Neuronal stem cell (in vitro differentiated cells): ENCODE measurements around the gene PCSK7. TPM values are rescaled to one million over a fixed set of nuclear protein-coding genes. Genes with fewer than 3 reads are reported as not detected.

Experiments
- DNase-seq: peaks from one replicate; pipeline ENCODE4 v3.0.0-alpha.2; 2013; ENCODE audit warnings: low spot score
- H2AFZ ChIP-seq: one replicate; pipeline ENCODE4 v1.6.1; 2013; ENCODE audit warnings: mild to moderate bottlenecking, low read length, inconsistent platforms
- H2AK5ac ChIP-seq: 2 replicates; pipeline ENCODE4 v1.6.1; 2013; ENCODE audit warnings: low read depth, mild to moderate bottlenecking, inconsistent platforms, low read length, moderate library complexity, mixed read lengths
- H2BK120ac ChIP-seq: 2 replicates; pipeline ENCODE4 v1.6.1; 2013; ENCODE audit warnings: low read depth, mild to moderate bottlenecking, inconsistent platforms, low read length, moderate library complexity, mixed read lengths
- H2BK12ac ChIP-seq: one replicate; pipeline ENCODE4 v1.6.1; 2013; ENCODE audit warnings: low read length, inconsistent platforms
- H2BK15ac ChIP-seq: 2 replicates; pipeline ENCODE4 v1.6.1; 2013; ENCODE audit warnings: mild to moderate bottlenecking, low read length, inconsistent platforms, mixed read lengths
- H2BK5ac ChIP-seq: one replicate; pipeline ENCODE4 v1.6.1; 2013; ENCODE audit warnings: inconsistent platforms, mild to moderate bottlenecking, low read length, moderate library complexity
- H3K14ac ChIP-seq: one replicate; pipeline ENCODE4 v1.6.1; 2013; ENCODE audit warnings: low read length, inconsistent platforms
- H3K18ac ChIP-seq: 2 replicates; pipeline ENCODE4 v1.6.1; 2013; ENCODE audit warnings: low read length, inconsistent platforms
- H3K23ac ChIP-seq: 2 replicates; pipeline ENCODE4 v1.6.1; 2013; ENCODE audit warnings: low read depth, mild to moderate bottlenecking, mixed read lengths, low read length, inconsistent platforms; ENCODE audit not compliant: poor library complexity
- H3K27ac ChIP-seq: replicated peaks from 3 replicates; pipeline ENCODE4 v1.5.1; 2013; ENCODE audit warnings: low read length, inconsistent platforms
- H3K27me3 ChIP-seq, 3 experiments: 2 replicates each; pipeline ENCODE4 v1.6.1; 2013; ENCODE audit warnings: low read length in 3 of 3, mild to moderate bottlenecking in 2 of 3, inconsistent platforms in 1 of 3, low read depth in 1 of 3, mixed read lengths in 1 of 3, moderate library complexity in 1 of 3; ENCODE audit not compliant: control insufficient read depth in 3 of 3, insufficient read depth in 3 of 3
- H3K36me3 ChIP-seq, 2 donors: replicated peaks in 1 of 2; 2 replicates each; pipeline ENCODE4 v1.6.1; 2013; ENCODE audit warnings: low read length in 2 of 2; ENCODE audit not compliant: control insufficient read depth in 2 of 2, insufficient read depth in 2 of 2
- H3K4ac ChIP-seq: 2 replicates; pipeline ENCODE4 v1.6.1; 2013; ENCODE audit warnings: inconsistent platforms, mild to moderate bottlenecking, low read length, moderate library complexity
- H3K4me1 ChIP-seq, 2 donors: 1 replicate in 1 of 2; 2 replicates in 1 of 2; pipeline ENCODE4 v1.6.1; 2013; ENCODE audit warnings: low read length in 2 of 2, low read depth in 1 of 2; ENCODE audit not compliant: control insufficient read depth in 2 of 2, insufficient read depth in 1 of 2
- H3K4me2 ChIP-seq: one replicate; pipeline ENCODE4 v1.6.1; 2013; ENCODE audit warnings: mild to moderate bottlenecking, low read length, inconsistent platforms; ENCODE audit not compliant: insufficient read depth, poor library complexity, severe bottlenecking
- H3K4me3 ChIP-seq, 2 donors: 2 replicates each; pipeline ENCODE4 v1.5.1; 2013; ENCODE audit warnings: low read length in 2 of 2, mild to moderate bottlenecking in 2 of 2, inconsistent platforms in 1 of 2, moderate library complexity in 1 of 2
- H3K79me1 ChIP-seq: one replicate; pipeline ENCODE4 v1.6.1; 2013; ENCODE audit warnings: low read depth, mild to moderate bottlenecking, inconsistent platforms, low read length, moderate library complexity
- H3K9ac ChIP-seq: one replicate; pipeline ENCODE4 v1.6.1; 2013; ENCODE audit warnings: mild to moderate bottlenecking, low read depth, low read length, inconsistent platforms; ENCODE audit not compliant: poor library complexity
- H3K9me3 ChIP-seq, 2 donors: replicated peaks in 1 of 2; 2 replicates each; pipeline versions ENCODE3 to v1.6.1; 2013; ENCODE audit warnings: low read length in 2 of 2, mild to moderate bottlenecking in 2 of 2, inconsistent platforms in 1 of 2, low read depth in 1 of 2, mixed read lengths in 1 of 2, moderate library complexity in 1 of 2; ENCODE audit not compliant: control insufficient read depth in 2 of 2, insufficient read depth in 1 of 2
- H4K8ac ChIP-seq: one replicate; pipeline ENCODE4 v1.6.1; 2013; ENCODE audit warnings: low read depth, mild to moderate bottlenecking, inconsistent platforms, low read length, moderate library complexity
- H4K91ac ChIP-seq: one replicate; pipeline ENCODE4 v1.6.1; 2013; ENCODE audit warnings: low read length, low read depth, mild to moderate bottlenecking, inconsistent platforms; ENCODE audit not compliant: poor library complexity
- WGBS, 2 donors: extraction: QIAGEN DNeasy Blood & Tissue Kit; methylation state at CpG; one replicate each; pipeline ENCODE4 v1.1.7; 2013; ENCODE audit warnings: missing lambda C conversion rate in 2 of 2, mixed read lengths in 1 of 2; ENCODE audit not compliant: insufficient read length in 2 of 2, insufficient replicate concordance in 1 of 2; ENCODE audit errors: extremely low coverage in 2 of 2; 5-methylcytosine and 5-hydroxymethylcytosine counted together
- polyA plus RNA-seq, 2 experiments: library from polyadenylated mRNA; stranded (reverse); fragments of 200-250 nt; gene quantifications; one replicate each; pipeline ENCODE4 v1.2.3, GENCODE V29; 2013

Gene PCSK7
- 12.7 TPM for polyA plus RNA-seq (2013, experiment 1 of 2)
- polyA plus RNA-seq (2013, experiment 2 of 2): 12.2 TPM

GRCh38 chr11:117231842-117232091 lies at the start of gene PCSK7:
Gene PCSK7 (minus strand): TSS chr11:117232073. CDS start chr11:117229844, 2,229 bp downstream.
- no peak within 1 kb of the TSS for H2BK15ac ChIP-seq
- H3K4me3 ChIP-seq: peak within 1 kb of the TSS; percentile 92 to 99
- peak within 1 kb of the TSS; percentile 100 for H2AFZ ChIP-seq
- no peak within 1 kb of the TSS for H3K4ac ChIP-seq
- peak within 1 kb of the TSS; percentile 20 for H2AK5ac ChIP-seq
- no peaks in the 10 kb centered on the region for H3K27me3 ChIP-seq
- peaks cover 8 to 48% of the 10 kb centered on the region in 2 donors for H3K36me3 ChIP-seq
- peak within 1 kb of the TSS; percentile 65 for H3K27ac ChIP-seq
- H2BK12ac ChIP-seq: no peak within 1 kb of the TSS
- H2BK120ac ChIP-seq: no peak within 1 kb of the TSS
- H2BK5ac ChIP-seq: no peak within 1 kb of the TSS
- peaks cover 1 to 6% of the 10 kb centered on the region in 2 donors for H3K4me1 ChIP-seq
- no peak within 1 kb of the TSS for H4K8ac ChIP-seq
- WGBS, 2 donors: no CpG with 5 or more reads among the region's 13 CpGs
- H4K91ac ChIP-seq: no peak within 1 kb of the TSS
- H3K4me2 ChIP-seq: peak within 1 kb of the TSS; percentile 92
- peaks cover 2% of the 10 kb centered on the region for H3K79me1 ChIP-seq
- H3K23ac ChIP-seq: no peak within 1 kb of the TSS
- no peak for DNase-seq
- H3K14ac ChIP-seq: no peak within 1 kb of the TSS
- no peaks in the 10 kb centered on the region for H3K9me3 ChIP-seq
- peak within 1 kb of the TSS; percentile 46 for H3K18ac ChIP-seq
- H3K9ac ChIP-seq: peak within 1 kb of the TSS; percentile 93

GRCh38 chr11:117281159-117281558 lies 49.3 kb upstream of the PCSK7 start:
- DNase-seq: no peak
- Histone ChIP-seq H3K4ac (no peak overlapping the region), H2BK5ac (no peak overlapping the region), H2AK5ac (no peak overlapping the region), H3K4me1 (no peaks in the 10 kb centered on the region), H2BK120ac (no peak overlapping the region), H4K8ac (no peak overlapping the region), H3K4me3 (no peak overlapping the region), H3K9ac (no peak overlapping the region), H3K9me3 (no peaks in the 10 kb centered on the region), H3K79me1 (peaks cover 2% of the 10 kb centered on the region), H3K23ac (no peak overlapping the region), H2BK15ac (no peak overlapping the region), H4K91ac (no peak overlapping the region), H3K14ac (no peak overlapping the region), H3K18ac (no peak overlapping the region), H2BK12ac (no peak overlapping the region), H3K36me3 (peaks cover 29 to 79% of the 10 kb centered on the region in 2 donors), H3K4me2 (no peak overlapping the region), H2AFZ (no peak overlapping the region), H3K27me3 (no peaks in the 10 kb centered on the region), H3K27ac (no peak overlapping the region)
- WGBS, 2 donors: no CpG with 5 or more reads among the region's 6 CpGs

GRCh38 chr11:117279711-117280376 lies 48.0 kb upstream of the PCSK7 start:
- WGBS, 2 donors: no CpG with 5 or more reads among the region's 4 CpGs
- Histone ChIP-seq H4K8ac (no peak overlapping the region), H2BK5ac (no peak overlapping the region), H3K79me1 (peaks cover 2% of the 10 kb centered on the region), H2BK15ac (no peak overlapping the region), H3K4me3 (no peak overlapping the region), H3K4ac (no peak overlapping the region), H2BK120ac (no peak overlapping the region), H3K9ac (no peak overlapping the region), H3K36me3 (peaks cover 22 to 79% of the 10 kb centered on the region in 2 donors), H2AK5ac (no peak overlapping the region), H2BK12ac (no peak overlapping the region), H3K9me3 (no peaks in the 10 kb centered on the region), H4K91ac (no peak overlapping the region), H2AFZ (no peak overlapping the region), H3K18ac (no peak overlapping the region), H3K14ac (no peak overlapping the region), H3K4me1 (no peaks in the 10 kb centered on the region), H3K27me3 (no peaks in the 10 kb centered on the region), H3K4me2 (no peak overlapping the region), H3K23ac (no peak overlapping the region), H3K27ac (no peak overlapping the region)
- no peak for DNase-seq

- Histone ChIP-seq H3K4me1 (no peaks in the 10 kb centered on the region), H2BK120ac (no peak overlapping the region), H2BK5ac (no peak overlapping the region), H4K91ac (no peak overlapping the region), H2BK12ac (no peak overlapping the region), H3K27ac (no peak overlapping the region), H3K4me2 (no peak overlapping the region), H3K9ac (no peak overlapping the region), H2AK5ac (no peak overlapping the region), H3K18ac (no peak overlapping the region), H4K8ac (no peak overlapping the region), H3K36me3 (peaks cover 15 to 72% of the 10 kb centered on the region in 2 donors), H2BK15ac (no peak overlapping the region), H3K4me3 (no peak overlapping the region), H3K27me3 (no peaks in the 10 kb centered on the region), H2AFZ (no peak overlapping the region), H3K23ac (no peak overlapping the region), H3K4ac (no peak overlapping the region), H3K9me3 (no peaks in the 10 kb centered on the region), H3K79me1 (peaks cover 2% of the 10 kb centered on the region), H3K14ac (no peak overlapping the region)
- no peak for DNase-seq
- WGBS, 2 donors: no CpG with 5 or more reads among the region's 2 CpGs
These were observed 46.5 kb upstream of the PCSK7 start for GRCh38 chr11:117278347-117278746.
